Nephron progenitor cell (in vitro differentiated cells): ENCODE measurements around the gene SLC66A2.

Experiments
- DNase-seq: peaks from one replicate; pipeline ENCODE4 v3.0.0; 2021
- H3K27ac Mint-ChIP-seq: 2 replicates; pipeline ENCODE4 v1.8.0; 2021; ENCODE audit warnings: mild to moderate bottlenecking, moderate library complexity, mixed read lengths
- H3K27me3 Mint-ChIP-seq: 2 replicates; pipeline ENCODE4 v1.8.0; 2021; ENCODE audit warnings: mild to moderate bottlenecking, low read depth, mixed read lengths; ENCODE audit not compliant: poor library complexity
- H3K36me3 Mint-ChIP-seq: 2 replicates; pipeline ENCODE4 v1.8.0; 2021; ENCODE audit warnings: low read depth, mixed read lengths
- H3K4me1 Mint-ChIP-seq: 2 replicates; pipeline ENCODE4 v1.8.0; 2021; ENCODE audit warnings: mixed read lengths
- H3K4me3 Mint-ChIP-seq: 2 replicates; pipeline ENCODE4 v1.8.0; 2021; ENCODE audit warnings: mild to moderate bottlenecking, moderate library complexity, mixed read lengths
- H3K9me3 Mint-ChIP-seq: 2 replicates; pipeline ENCODE4 v1.8.0; 2021; ENCODE audit warnings: mild to moderate bottlenecking, moderate library complexity, mixed read lengths
- CTCF ChIP-seq: fragments of 200-600 bp; sonication (generic); IDR thresholded peaks from 2 replicates; pipeline ENCODE4 v1.5.0; 2021; ENCODE audit warnings: antibody characterized with exemption

SLC66A2 gene

GRCh38 chr18:79899609-79900445 is 51.6 kb downstream of the SLC66A2 start:
- H3K36me3 Mint-ChIP-seq, result peaks cover 50% of the 10 kb centered on the region
- TF ChIP-seq CTCF, result no peak
- H3K4me3 Mint-ChIP-seq, result no peak overlapping the region
- H3K27me3 Mint-ChIP-seq, result no peaks in the 10 kb centered on the region
- H3K4me1 Mint-ChIP-seq, result no peaks in the 10 kb centered on the region
- H3K27ac Mint-ChIP-seq, result no peak overlapping the region
- H3K9me3 Mint-ChIP-seq, result peaks cover 64% of the 10 kb centered on the region
- DNase-seq, result no peak

DNA sequence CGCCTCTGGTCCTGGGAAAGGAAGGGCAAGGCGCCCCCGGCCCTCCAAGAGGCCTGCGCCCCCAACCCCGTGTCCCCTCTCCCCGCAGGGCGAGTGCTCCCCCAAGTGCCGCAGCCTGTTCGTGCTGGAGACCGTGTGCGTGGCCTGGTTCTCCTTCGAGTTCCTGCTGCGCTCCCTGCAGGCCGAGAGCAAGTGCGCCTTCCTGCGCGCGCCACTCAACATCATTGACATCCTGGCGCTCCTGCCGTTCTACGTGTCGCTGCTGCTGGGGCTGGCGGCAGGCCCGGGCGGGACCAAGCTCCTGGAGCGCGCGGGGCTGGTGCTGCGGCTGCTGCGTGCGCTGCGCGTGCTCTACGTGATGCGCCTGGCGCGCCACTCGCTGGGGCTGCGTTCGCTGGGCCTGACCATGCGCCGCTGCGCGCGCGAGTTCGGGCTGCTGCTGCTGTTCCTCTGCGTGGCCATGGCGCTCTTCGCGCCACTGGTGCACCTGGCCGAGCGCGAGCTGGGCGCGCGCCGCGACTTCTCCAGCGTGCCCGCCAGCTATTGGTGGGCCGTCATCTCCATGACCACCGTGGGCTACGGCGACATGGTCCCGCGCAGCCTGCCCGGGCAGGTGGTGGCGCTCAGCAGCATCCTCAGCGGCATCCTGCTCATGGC is 52.4 kb downstream of the SLC66A2 start:
- Mint-ChIP-seq H3K27ac (no peak overlapping the region), H3K4me1 (no peaks in the 10 kb centered on the region), H3K27me3 (no peaks in the 10 kb centered on the region), H3K9me3 (peaks cover 71% of the 10 kb centered on the region), H3K36me3 (peaks cover 50% of the 10 kb centered on the region), H3K4me3 (no peak overlapping the region)
- no peak for TF ChIP-seq CTCF
- DNase-seq, result no peak

DNA sequence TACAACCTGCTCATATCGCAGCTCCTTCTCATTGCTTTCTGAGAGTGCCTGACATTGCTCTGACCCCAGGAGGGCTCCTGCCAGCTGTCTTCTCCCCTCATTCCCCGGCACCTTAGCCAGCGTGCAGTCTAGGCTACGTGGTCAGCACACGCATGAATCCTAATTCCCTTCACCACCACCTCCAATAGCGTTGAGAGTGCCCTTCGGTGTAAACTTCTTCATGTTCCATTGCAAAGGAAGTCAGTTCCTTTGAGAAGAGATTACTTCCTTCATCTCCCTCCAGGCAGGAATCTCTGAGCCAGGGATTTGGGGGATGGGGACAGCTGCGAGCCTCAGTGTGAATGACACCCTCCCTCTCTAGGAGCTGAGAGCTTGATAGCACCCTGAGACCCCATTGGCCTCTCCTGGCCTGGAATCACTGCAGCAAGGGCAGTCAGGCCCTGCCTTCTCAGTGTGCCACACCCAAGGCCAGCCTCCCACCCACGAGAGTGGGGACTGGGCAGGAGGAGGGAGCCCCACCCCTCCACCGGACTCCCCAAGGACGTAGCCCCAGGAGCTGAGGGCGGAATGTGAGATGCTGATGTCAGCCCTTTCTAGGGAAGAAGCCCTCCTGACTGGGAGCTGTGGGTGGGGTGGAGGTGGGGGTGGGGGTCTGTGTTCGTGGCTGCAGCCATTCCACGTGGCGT is 53.4 kb downstream of the SLC66A2 start:
- no peaks in the 10 kb centered on the region for H3K27me3 Mint-ChIP-seq
- no peak overlapping the region for H3K27ac Mint-ChIP-seq
- TF ChIP-seq CTCF, result no peak
- peaks cover 80% of the 10 kb centered on the region for H3K9me3 Mint-ChIP-seq
- no peak for DNase-seq
- no peaks in the 10 kb centered on the region for H3K4me1 Mint-ChIP-seq
- H3K4me3 Mint-ChIP-seq, result no peak overlapping the region
- H3K36me3 Mint-ChIP-seq, result peaks cover 43% of the 10 kb centered on the region

- no peak for TF ChIP-seq CTCF
- H3K9me3 Mint-ChIP-seq, result peaks cover 80% of the 10 kb centered on the region
- H3K27me3 Mint-ChIP-seq, result no peaks in the 10 kb centered on the region
- H3K36me3 Mint-ChIP-seq, result peaks cover 34% of the 10 kb centered on the region
- H3K4me3 Mint-ChIP-seq, result no peak overlapping the region
- no peak overlapping the region for H3K27ac Mint-ChIP-seq
- H3K4me1 Mint-ChIP-seq, result no peaks in the 10 kb centered on the region
- DNase-seq, result no peak
Observed at GRCh38 chr18:79896738-79897137, 54.7 kb downstream of the SLC66A2 start.

DNA sequence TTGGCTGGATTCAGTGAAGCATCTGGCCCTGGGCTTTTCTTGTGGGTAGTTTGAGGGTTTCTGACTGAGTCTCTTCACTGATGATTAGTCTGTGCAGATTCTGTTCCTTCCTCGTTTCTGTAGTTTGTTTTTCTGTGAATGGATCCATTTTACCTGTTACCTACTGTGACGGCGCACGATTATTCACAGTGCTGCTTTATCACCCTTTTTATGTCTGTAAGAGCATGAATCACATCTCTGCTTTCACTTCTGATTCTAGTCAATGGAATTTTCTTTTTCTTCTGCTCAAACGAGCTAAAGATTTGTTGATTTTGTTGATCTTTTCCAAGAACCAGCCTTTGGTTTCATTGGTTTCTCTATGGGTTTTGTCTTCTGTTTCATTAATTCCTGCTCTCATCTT is 60.8 kb downstream of the SLC66A2 start:
- H3K9me3 Mint-ChIP-seq, result peaks cover 81% of the 10 kb centered on the region
- no peaks in the 10 kb centered on the region for H3K4me1 Mint-ChIP-seq
- no peak overlapping the region for H3K27ac Mint-ChIP-seq
- no peak overlapping the region for H3K4me3 Mint-ChIP-seq
- no peak for TF ChIP-seq CTCF
- no peak for DNase-seq
- H3K36me3 Mint-ChIP-seq, result peaks cover 9% of the 10 kb centered on the region
- H3K27me3 Mint-ChIP-seq, result peaks cover 2% of the 10 kb centered on the region
